ENCODE measurements around the gene EPHA6.

The EPHA6 gene

GRCh38 chr3:97687734-97688133 lies 873.3 kb downstream of the EPHA6 start:
- no peak for TF ChIP-seq CTCF (IDR thresholded peaks at IDR 0.05; ENCODE audit: low read length, missing control alignments)
- H3K4me3 ChIP-seq (replicated peaks; ENCODE audit: low read depth, low read length): no peak overlapping the region
- DNase-seq (ENCODE audit: low read depth): no peak

- H3K4me3 ChIP-seq (replicated peaks; ENCODE audit: low read depth, low read length): no peak overlapping the region
- no peak for TF ChIP-seq CTCF (IDR thresholded peaks at IDR 0.05; ENCODE audit: low read length, missing control alignments)
- DNase-seq (ENCODE audit: low read depth): no peak
Observed at GRCh38 chr3:97689111-97689510, 874.7 kb downstream of the EPHA6 start.

DNA sequence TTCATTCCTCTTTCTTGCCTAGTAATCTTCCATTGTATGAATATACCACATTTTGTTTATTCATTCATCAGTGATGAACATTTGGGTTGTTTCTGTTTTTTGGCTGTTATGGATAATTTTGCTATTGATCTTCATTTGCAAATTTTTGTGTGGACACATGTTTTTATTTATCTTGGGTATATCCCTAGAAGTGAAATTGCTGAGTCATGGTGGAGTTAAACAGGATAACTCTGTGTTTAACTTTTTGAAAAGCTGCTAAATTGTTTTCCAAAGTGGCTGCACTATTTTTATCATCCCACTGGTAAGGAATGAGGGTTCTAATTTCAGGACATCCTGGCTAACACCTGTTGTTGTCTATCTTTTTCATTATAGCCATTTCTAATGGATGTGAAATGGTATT lies 875.6 kb downstream of the EPHA6 start:
- H3K4me3 ChIP-seq (replicated peaks; ENCODE audit: low read depth, low read length): no peak overlapping the region
- TF ChIP-seq CTCF (IDR thresholded peaks at IDR 0.05; ENCODE audit: low read length, missing control alignments): no peak

GRCh38 chr3:97691354-97691753 lies 877.0 kb downstream of the EPHA6 start:
- H3K4me3 ChIP-seq (replicated peaks; ENCODE audit: low read depth, low read length): no peak overlapping the region
- no peak for TF ChIP-seq CTCF (IDR thresholded peaks at IDR 0.05; ENCODE audit: low read length, missing control alignments)

More for the DNA sequence above, 875.6 kb downstream of the EPHA6 start:
- no peak for DNase-seq (ENCODE audit: low read depth)

DNA sequence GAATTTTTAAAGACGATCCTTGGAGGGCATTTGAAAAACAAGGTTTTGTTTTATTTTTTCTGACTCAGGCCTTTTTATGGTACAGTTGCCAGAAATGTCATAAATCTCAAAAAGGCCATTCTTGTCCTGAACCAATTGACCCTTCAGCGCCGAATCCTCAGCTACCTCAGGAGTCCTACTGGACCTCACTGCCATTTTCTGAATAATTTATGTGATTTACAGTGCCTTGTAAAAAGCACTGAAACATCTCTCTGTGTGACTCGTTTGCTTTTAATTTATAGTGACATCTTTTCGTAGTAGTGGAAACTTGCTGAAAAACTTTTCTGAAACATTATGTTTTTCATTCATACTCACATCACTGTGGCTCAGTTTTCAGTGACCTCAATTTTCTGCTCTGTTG lies 878.0 kb downstream of the EPHA6 start:
- no peak for DNase-seq (ENCODE audit: low read depth)
- no peak for TF ChIP-seq CTCF (IDR thresholded peaks at IDR 0.05; ENCODE audit: low read length, missing control alignments)

More at GRCh38 chr3:97691354-97691753, 877.0 kb downstream of the EPHA6 start:
- no peak for DNase-seq (ENCODE audit: low read depth)

DNA sequence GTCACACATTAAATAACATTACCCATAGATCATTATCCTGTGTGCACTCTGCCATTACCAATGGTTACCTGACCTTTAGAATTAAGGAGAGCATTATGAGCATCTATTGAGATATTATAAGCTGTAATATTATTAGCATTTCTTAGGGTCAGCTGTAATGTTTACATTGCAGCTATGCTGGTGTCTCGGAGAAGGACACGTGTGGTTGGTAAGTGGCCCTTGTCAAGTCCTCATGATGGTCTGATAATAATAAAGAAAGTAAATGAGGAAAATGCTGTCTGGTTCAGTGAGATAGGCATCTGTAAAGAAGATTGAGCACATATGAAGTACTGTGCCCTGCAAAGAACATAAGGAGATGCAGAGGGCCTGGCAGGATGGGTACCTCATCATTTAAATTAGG lies 878.4 kb downstream of the EPHA6 start:
- DNase-seq (ENCODE audit: low read depth): no peak
- H3K4me3 ChIP-seq (replicated peaks; ENCODE audit: low read depth, low read length): no peak overlapping the region
- no peak for TF ChIP-seq CTCF (IDR thresholded peaks at IDR 0.05; ENCODE audit: low read length, missing control alignments)

More for the DNA sequence above, 878.0 kb downstream of the EPHA6 start:
- no peak overlapping the region for H3K4me3 ChIP-seq (replicated peaks; ENCODE audit: low read depth, low read length)

DNA sequence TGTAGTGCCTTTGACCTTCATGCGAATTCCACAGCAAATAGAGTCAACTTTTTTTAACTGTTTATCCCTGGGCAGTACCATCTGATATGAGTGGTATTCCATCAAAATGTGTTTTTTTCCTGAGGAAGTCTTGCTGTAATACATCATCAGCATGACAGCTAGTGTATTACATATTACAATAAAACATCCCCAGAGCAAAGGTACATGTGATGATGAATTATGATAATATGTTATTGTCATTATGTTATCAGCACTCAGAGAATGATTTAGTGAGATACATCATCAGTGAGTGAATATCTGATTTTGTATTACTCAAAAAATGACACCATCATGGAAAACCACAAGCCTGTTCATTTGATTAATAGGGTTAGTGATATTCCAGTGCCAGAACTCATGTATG lies 880.5 kb downstream of the EPHA6 start:
- DNase-seq (ENCODE audit: low read depth): no peak
- no peak for TF ChIP-seq CTCF (IDR thresholded peaks at IDR 0.05; ENCODE audit: low read length, missing control alignments)
- H3K4me3 ChIP-seq (replicated peaks; ENCODE audit: low read depth, low read length): no peak overlapping the region

Measured in fibroblast of pulmonary artery (primary cell).